Activated CD4-positive, alpha-beta T cell treated with anti-CD3 and anti-CD28 coated beads for 48 hours (primary cell): Measurements from ENCODE around the gene AK4.
"Not testable (repeated sequence)": the region's sequence is repeated elsewhere in the genome, so short reads cannot be mapped to it uniquely, and the experiment has no call there.

Experiments used
- DNase-seq: peaks from one replicate; pipeline ENCODE4 v3.0.0-alpha.2; 2020

The AK4 gene

DNA sequence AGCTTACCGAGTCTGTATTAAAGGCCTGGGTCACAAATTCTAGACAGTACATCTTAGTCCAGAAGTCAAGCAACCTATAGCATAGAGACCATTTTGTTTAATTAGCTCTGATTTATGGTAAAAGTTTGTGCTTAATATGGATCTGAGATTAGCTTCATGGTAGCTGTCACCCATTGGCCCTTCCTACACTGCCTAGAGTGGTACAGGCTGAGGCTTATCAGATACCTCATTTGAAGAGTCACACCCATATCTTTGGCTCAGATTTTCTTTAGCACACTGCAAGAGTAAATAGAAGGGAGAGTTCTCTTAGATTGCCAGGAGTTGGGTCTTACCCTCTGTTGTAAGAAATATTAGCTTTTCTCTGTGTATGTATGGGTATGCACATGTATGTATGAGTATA, 3.6 kb downstream of the AK4 start:
- DNase-seq: no peak

DNA sequence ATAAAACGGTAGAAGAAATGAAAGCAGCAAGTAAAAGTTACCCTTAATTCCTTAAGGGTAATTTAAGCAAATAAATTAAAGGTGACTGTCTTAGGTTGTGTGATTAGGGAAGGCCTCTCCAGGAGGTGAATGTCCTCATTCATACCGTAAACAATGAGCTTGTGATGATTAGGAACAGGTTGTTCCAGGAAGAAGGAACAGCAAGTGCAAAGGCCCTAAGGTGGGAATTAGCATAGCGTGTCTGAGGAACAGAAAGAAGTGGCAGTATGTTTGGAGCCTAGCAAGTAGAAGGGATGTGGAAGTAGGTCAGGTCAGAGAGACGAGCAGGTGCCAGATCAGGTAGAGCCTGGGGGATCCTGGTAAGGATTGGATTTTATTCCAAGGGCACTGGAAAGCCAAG, 5.6 kb downstream of the AK4 start:
- DNase-seq: no peak

DNA sequence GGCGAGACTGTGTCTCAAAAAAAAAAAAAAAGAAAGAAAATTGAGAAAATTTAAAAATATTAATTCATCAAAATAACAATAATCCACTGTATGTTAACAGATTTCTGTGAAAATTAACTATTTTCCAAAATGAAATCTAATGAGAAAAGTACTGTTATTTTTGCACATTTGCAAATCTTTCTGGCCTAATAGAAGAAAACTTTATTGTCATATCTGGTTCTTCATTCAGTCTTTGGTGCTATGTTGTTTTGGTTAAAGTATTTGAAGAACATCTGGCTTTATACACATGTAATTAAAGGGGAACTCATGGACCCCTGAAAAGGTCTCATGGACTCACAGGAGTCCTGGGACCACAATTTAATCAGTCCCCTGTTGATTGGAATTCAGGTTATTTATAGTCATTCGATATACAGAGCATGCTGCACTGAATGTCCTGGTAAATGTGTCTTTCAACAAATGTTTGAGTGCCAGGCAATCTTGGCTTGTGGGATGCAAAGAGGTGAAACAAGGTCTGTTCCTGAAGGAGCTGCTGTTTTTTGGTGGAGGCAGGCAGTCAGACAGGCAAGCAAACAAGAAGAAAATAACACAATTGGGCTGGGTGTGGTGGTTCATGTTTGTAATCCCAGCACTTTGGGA, 9.0 kb downstream of the AK4 start:
- DNase-seq: no peak

DNA sequence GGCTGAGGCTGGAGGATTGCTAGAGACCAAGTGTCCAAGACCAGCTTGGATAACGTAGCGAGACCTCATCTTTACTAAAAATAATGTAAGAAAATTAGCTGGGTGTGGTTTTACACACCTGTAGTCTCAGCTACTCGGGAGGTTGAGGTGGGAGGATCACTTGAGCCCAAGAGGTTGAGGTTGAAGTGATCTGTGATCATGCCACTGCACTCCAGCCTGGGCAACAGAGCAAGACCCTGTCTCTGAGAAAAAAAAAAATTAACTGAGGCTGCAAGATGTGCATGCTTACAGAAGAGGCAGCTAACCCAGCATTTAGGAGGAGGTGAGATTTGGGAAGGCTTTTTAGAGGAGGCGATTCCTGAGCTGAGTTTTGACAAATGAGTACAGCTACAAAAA, 9.5 kb downstream of the AK4 start:
- DNase-seq: no peak

DNA sequence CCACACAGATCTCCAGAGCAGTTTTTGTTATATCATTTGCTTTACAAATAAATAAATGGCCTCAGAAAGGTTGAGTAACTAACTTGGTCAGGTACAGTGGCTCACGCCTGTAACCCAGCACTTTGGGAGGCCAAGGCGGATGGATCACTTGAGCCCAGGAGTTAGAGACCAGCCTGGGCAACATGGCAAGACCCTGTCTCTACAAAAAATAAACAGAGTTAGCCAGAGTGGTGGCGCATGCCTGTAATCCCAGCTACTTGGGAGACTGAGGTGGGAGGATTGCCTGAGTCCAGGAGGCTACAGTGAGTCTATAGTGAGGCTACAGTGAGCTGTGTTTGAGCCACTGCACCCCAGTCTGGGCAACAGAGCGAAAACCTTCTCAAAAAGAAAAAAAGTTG, 11.3 kb downstream of the AK4 start:
- not testable (repeated sequence) for DNase-seq

DNA sequence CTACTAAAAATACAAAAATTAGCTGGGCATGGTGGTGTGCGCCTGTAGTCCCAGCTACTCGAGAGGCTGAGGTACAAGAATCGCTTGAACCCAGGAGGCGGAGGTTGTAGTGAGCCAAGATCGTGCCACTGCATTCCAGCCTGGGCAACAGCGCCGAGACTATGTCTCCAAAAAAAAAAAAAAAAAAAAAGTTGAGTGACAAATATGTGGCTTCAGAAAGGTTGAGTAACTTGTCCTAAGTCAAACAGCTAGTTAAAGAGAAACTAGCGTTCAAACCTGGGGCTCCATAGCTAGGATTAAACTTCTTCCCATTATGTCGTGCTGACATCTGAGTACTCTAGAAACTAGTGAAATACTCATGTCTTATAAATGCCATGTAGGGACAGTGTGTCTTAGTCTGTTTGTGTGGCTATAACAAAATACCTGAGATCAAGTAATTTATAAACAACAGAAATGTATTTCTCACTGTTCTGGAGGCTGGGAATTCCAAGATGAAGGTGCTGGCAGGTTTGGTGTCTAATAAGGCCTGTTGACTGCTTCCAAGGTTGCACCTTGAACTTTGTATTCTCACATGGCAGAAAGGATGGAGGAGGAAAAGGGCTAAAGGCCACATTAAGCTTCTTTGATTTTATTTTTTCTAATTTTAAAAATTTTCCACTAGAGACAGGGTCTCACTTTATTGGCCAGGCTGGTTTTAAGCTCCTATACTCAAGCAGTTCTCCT, 12.0 kb downstream of the AK4 start:
- DNase-seq: no peak

DNA sequence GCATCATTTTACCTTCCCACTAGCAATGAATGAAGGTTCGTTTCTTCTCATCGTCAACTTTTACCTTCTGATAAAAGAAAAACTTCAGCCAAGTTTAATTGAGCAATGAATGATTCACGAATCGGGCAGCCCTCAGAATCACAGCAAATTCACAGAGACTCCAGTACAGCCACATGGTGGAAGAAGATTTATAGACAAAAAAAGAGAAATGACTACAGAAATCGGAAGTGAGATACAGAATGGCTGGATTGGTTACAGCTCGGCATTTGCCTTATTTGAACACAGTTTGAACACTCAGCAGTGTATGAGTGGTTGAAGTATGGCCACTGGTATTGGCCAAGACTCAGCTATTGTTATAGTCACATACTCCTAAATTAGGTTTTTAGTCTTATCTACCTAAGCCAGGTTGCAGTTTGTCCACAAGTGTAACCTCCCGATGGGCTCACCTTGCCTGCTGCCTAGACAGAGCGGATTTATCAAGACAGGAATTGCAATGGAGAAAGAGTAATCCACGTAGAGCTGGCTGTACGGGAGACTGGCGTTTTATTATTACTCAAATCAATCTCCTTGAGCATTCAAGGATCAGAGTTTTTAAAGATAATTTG, 15.3 kb downstream of the AK4 start:
- no peak for DNase-seq

DNA sequence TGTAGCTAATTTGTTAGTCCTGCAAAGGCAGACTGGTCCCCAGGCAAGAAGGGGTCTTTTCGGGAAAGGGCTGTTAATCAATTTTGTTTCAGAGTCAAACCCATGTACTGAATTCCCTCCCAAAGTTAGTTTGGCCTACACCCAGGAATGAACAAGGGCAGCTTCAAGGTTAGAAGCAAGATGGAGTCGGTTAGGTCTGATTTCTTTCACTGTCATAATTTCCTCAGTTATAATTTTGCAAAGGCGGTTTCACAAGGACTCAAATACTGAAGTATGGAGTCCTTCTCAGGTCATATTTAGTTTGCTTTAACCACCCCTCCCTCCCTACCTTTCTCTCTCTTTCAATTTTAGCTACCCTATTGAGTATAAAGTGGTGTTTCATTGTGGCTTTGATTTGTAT, 16.1 kb downstream of the AK4 start:
- not testable (repeated sequence) for DNase-seq

DNA sequence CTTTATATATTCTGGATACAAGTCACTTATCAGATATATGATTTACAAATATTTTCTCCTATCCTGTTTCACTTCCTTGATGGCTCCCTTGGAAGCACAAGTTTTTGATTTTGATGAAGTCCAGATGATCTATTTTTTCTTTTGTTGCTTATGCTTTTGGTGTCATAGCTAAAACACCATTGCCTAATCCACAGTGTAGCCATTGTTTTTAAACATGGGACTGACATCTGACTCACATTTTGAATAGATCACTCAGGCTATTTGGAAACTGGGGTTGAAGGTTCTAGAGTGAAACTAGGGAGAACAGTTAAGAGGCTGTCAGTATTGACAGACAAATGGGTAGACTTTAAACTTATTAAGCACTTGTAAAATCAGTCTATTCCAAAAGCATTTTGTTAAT, 16.6 kb downstream of the AK4 start:
- no peak for DNase-seq

DNA sequence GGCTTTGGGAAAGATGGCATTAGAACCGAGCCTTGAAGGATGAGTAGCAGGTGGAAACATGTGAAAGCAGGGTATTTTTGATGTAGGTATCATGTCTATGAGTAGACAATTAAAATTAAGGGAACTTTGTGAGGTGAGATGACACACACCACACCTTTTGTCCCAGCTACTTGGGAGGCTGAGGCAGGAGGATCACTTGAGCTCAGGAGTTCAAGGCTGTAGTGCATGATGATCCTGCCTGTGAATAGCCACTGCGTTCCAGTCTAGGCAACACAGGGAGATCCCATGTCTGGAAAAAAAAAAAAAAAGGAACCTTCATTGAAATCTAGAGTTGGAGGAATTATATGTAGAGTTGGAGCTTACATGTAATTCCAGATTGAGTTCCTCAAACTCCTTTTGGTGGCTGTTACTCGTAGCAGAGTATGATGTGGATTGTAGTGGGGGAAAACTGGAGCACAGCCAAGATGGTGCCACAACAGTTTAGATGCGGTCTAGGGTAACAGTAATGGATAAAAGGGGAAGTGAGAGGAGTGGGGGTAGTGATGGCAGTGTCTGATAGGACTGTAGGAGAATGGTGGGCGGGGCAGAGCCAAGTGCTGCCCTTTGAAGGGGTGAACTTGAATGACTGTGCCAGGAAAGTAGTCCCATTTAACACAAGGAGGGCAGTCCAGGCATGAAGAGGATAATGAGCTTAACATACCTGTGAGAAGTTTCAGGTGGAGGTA, 17.4 kb downstream of the AK4 start:
- no peak for DNase-seq

DNA sequence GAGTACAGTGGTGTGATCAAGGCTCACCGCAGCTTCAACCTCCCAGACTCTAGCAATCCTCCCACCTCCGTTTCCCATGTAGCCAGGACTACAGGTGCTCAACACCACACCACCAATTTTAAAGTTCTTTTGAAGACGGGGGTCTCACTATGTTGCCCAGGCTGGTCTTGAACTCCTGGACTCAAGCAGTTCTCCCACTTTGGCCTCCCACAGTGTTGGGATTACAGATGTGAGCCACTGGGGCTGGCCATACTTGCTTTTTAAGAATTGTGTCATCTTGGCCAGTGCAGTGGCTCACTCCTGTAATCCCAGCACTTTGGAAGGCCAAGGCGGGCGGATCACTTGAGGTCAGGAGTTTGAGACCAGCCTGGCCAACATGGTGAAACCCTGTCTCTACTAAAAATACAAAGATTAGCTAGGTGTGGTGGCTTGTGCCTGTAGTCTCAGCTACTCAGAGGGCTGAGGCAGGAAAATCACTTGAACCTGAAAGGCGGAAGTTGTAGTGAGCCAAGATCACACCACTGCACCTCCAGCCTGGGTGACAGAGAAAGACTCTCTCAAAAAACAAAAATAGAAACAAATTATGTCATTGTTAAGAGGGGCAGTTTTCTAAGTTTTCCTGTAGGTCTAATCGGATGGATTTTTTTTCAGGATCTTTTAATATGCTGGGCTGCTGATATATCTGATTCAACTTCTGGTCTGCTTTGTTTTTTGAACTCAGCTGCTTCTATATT, 18.7 kb downstream of the AK4 start:
- DNase-seq: no peak

DNA sequence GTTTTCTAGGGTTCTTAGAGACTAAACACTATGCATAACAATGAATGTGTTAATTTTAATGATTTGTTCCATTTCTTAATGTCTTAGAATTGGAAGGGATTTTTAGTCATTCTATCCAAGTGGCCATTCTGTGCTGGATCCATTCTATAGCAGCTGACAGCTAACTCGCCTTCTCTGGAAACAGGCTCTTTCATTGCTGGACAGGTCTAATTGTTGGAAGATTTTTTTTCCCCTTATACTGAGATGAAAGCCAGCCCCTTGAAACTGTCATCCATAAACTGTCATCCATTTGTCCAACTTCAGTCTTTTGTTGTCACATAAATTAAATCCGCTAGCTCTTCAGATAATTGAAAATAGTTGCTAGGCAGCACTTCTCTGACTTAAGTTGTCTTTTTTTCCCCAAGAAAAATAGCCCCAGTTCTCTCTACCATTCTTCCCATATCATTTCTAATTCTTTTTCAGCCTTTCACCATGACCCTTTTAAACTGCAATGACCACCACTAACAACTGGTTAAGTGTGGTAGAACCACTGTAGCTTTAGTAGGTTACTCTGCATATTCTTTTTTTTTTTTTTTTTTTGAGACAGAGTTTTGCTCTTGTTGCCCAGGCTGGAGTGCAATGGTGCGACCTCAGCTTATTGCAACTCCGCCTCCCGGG, 19.7 kb downstream of the AK4 start:
- DNase-seq: no peak

DNA sequence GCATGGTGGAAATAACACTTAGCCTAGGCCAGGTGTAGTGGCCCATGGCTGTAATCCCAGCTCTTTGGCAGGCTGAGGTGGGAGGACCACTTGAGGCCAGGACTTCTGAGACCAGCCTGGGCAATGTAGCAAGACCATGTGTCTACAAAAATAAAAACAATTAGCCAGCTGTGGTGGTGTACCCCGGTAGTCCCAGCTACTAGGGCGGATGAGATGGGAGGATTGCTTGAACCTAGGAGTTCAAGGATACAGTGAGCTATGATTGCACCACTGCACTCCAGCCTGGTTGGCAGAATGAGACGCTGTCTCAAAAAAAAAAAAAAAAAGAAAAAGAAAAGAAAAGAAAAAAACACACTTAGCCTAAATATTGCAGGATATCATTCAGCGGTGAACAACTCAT, 20.9 kb downstream of the AK4 start:
- no peak for DNase-seq

DNA sequence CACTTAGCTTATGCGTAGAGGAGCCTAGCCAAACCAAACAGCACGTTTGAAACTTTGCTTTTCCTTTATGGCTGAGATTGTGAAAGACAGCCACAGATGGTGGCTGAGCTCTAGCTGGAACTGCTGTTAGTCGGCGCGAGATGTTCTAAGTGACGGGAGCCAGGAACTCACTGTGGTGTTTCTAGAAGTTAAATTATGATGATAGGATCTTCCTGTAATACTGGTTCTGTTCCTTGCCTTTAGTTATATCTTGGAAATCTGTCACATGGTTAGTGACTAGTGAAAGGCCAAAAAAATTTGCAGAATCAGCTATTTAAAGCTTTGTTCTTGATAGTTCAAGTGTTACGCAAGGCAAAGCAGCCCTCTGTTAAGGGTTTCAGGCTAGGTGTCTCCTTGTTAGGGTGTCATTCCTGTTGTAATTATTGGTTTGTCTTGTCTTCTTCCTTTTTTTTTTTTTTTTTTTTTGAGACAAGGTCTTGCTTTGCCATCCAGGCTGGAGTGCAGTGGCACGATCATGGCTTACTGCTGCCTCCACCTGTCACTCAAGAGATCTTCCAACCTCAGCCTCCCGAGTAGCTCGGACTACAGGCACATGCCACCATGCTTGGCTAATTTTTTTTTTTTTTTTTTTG, 22.6 kb downstream of the AK4 start:
- DNase-seq: no peak

DNA sequence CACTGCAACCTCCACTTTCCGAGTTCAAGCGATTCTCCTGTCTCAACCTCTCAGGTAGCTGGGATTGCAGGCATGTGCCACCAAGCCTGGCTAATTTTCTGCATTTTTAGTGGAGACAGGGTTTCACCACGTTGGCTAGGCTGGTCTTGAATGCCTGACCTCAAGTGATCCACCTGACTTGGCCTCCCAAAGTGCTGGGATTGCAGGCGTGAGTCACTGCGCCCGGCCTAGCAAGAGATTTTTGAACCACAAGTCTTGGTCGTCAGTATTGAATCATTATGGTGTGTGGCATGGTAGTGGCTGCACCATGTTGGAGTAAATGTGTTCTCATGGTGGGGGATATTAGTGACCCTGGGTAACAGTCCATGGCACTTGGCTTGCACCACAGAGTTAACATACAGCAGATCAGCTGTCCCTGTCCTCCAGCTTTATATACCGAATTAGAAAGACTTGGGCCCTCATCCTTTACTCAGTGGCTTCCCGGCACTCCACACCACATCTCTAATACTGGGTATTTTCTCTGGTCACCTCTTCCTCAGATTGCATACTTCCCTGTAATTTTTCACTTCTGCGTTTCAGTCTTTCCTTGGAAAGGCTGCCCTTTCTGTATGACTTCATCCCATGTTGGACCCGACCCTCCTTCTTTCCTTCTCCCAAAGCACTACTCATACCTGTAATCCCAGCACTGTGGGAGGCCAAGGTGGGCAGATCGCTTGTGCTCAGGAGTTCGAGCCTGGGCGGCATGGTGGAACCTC, 25.1 kb downstream of the AK4 start:
- no peak for DNase-seq

DNA sequence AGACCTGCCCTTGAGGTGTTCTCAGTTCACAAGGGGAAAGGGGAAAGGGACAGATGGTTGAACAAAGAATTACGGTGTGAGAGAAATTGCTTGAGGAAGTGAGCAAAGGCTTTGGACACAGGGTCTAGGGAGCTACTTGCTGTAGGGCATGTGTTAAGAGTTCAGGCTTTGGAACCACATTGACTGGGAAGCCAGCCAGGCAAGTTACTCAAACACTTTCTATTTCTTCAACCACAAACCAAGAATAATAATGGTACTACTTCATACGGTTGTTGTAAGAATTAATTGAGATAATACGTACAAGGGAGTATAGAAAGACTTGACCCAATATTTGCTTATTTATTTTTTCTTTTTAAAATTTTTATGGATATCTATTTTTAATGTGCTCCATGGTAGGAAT, 26.6 kb downstream of the AK4 start:
- DNase-seq: no peak

DNA sequence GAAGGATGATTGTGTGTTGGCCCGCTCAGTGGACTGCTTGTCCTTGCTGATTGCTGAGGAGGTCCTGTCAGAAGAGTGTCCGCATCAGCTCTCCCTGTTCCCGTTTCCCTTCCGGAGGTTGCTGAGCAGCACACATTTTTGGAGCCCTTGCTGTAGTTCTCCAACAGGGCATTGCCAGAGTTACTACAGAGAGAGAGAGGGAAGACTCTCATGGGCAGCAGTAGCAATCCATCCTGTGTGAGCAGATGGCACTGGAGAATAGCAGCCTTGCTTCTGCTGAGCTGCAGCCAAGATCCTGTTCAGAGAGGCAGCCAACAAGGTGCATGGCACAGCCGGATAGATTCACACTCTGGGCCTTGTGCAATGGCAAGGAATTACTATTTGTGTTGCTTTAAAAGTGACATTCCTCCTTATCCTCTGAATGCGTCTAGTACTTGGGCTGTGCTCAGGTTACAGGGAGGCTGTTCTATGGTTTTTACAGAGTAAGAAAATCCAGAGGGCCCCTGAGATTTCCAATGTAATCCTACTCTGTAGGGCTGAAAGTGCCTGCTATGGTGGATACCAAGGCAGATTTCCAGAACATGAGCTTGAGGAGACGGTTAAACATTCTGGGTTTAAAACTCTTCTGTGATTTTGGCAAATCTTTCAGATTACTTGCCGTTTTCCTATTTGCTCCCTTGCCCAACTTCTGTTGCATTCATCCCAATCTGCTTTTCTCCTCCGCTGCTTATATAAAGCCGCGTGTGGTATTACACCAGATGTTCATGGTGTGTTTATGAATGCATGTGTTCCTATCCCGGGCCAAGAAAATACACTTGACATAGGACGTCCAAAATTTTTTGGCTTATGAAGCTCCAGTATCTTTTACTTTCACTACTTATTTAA, 27.4 kb downstream of the AK4 start:
- DNase-seq: no peak

DNA sequence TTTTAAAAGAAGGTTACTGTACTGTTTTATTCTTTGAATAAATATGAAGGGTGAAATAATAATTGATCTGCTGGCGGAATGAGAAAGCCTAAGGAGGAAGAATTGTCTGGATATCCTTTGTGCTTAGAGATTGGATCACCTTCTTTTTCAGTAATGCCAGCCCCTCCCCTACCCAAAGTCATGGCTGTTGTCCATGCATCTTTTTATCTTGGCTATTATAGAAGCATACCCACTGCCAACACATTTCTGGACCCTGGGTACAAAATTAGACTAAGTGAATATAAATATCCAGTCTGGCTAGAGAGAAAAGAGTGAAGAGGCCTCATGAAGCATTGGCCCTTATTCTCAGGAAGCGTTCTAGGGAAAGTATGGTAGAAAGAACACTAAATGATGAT, 28.1 kb downstream of the AK4 start:
- no peak for DNase-seq

DNA sequence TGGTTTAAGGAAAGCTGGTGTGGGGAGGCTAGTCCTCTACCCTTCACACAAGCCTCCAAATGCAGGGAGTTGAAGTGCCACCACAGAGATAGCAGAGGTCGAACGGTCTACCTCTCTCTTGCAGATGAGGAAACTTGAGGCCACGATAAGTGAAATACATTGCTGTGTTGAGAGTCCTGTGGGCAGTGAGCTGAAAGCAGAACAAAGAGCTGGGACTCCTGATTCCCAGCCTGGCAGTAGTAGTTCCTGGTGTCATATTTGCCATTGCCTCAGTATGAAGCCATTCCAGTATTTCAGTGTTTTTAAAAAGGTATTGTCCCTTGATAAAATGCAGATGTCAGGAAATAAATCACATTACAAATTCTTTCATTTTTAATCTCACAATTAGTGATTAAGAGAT, 28.6 kb downstream of the AK4 start:
- DNase-seq: no peak

DNA sequence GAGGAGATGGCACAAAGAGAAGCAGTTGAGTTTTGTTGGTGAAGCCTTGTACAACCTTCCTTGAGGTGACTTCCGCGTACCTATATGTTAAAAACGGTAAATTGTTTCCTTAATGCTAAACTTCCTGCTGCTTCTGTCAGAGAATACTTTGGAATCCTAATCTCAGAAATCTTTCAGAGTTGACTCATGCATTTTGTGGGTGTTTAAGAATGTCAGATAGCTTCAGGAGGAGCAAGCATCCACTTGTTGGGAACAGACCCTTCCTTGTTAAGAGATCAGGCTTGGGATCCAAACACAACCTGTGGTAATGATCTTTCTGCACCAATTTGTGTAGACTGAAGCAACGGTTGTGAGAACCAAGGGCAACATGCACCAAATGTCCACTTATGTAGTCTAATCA, 29.5 kb downstream of the AK4 start:
- DNase-seq: no peak
